ENCODE results near the gene GSDMA. TPM values are rescaled to one million over a fixed set of nuclear protein-coding genes. Genes with fewer than 3 reads are reported as not detected.

GSDMA gene
- total RNA-seq, 2 experiments from 2014 or later: 0.14 TPM; not detected in 1

GRCh38 chr17:39960524-39961041, 2.2 kb upstream of the GSDMA start:
- H3K36me3 ChIP-seq (ENCODE audit: insufficient read depth, low read length): no peaks in the 10 kb centered on the region
- DNase-seq (no peak), ATAC-seq (ENCODE audit: poor library complexity) (no peak)
- Mint-ChIP-seq H3K27ac (no peak overlapping the region), H3K9me3 (no peaks in the 10 kb centered on the region), H3K4me1 (ENCODE audit: low read depth) (peaks cover 33% of the 10 kb centered on the region), H3K36me3 (ENCODE audit: low read depth) (no peaks in the 10 kb centered on the region), H3K27me3 (no peaks in the 10 kb centered on the region), H3K4me3 (no peak overlapping the region)
- H3K9me3 ChIP-seq (ENCODE audit: control insufficient read depth in 1 of 2, insufficient read depth in 1 of 2, low read length in 2 of 2): no peaks in the 10 kb centered on the region
- peaks cover 35% of the 10 kb centered on the region for H3K4me1 ChIP-seq (ENCODE audit: insufficient read depth, low read length)
- ChIA-PET POLR2A (interaction anchor here (3.2 kb wide), 1 partner anchor 20 kb away, joined by 25 read pairs; the partner anchor contains the start of gene PSMD3), CTCF (no interaction called here)
- H3K27ac ChIP-seq (ENCODE audit: low read depth in 1 of 2, low read length in 2 of 2): no peak overlapping the region
- H3K4me3 ChIP-seq (ENCODE audit: low read length): no peak overlapping the region
- intact Hi-C loops (cut with DNase I, micrococcal nuclease): loop anchor here (1.0 to 5.0 kb wide), 2 partner anchors 15 to 33 kb away; partner anchors contain the start of genes LRRC3C (in 1 of the 2) and ORMDL3 (in 1 of the 2)
- TF ChIP-seq CTCF (IDR thresholded peaks at IDR 0.05): no peak
- H3K27me3 ChIP-seq (ENCODE audit: control insufficient read depth in 1 of 2, insufficient read depth in 2 of 2, low read length in 2 of 2): no peaks in the 10 kb centered on the region

GRCh38 chr17:39963829-39964228, 1.0 kb downstream of the GSDMA start:
- peak in 13 of 14 experiments; percentile 16 to 68 (median 52) for DNase-seq
- CTCF ChIA-PET: interaction anchor here (1.6 to 2.2 kb wide), 2 partner anchors 16 to 227 kb away, joined by 4 to 10 read pairs; partner anchors contain the start of gene PSMD3
- H3K36me3 Mint-ChIP-seq (ENCODE audit: low read depth): no peaks in the 10 kb centered on the region
- Histone ChIP-seq H3K36me3 (ENCODE audit: insufficient read depth, low read length) (no peaks in the 10 kb centered on the region), H3K27ac (ENCODE audit: low read depth in 1 of 2, low read length in 2 of 2) (no peak overlapping the region), H3K4me1 (ENCODE audit: insufficient read depth, low read length) (peaks cover 38% of the 10 kb centered on the region), H3K4me3 (ENCODE audit: low read length) (no peak overlapping the region), H3K9me3 (ENCODE audit: control insufficient read depth in 1 of 2, insufficient read depth in 1 of 2, low read length in 2 of 2) (no peaks in the 10 kb centered on the region), H3K27me3 (ENCODE audit: control insufficient read depth in 1 of 2, insufficient read depth in 2 of 2, low read length in 2 of 2) (no peaks in the 10 kb centered on the region)
- TF ChIP-seq CTCF (IDR thresholded peaks at IDR 0.05): no peak
- intact Hi-C loops (cut with DNase I, micrococcal nuclease): loop anchor here in 1 of 2 experiments (1.0 to 5.0 kb wide), 2 partner anchors 16 to 37 kb away; partner anchors contain the start of genes LRRC3C, ORMDL3 and PSMD3
- H3K27ac Mint-ChIP-seq: peak overlapping the region; percentile 30
- H3K9me3 Mint-ChIP-seq: no peaks in the 10 kb centered on the region
- peaks cover 37% of the 10 kb centered on the region for H3K4me1 Mint-ChIP-seq (ENCODE audit: low read depth)
- POLR2A ChIA-PET: interaction anchor here (2.6 kb wide), 1 partner anchor 17 kb away, joined by 16 read pairs; the partner anchor contains the start of gene PSMD3
- peak; percentile 71 for ATAC-seq (ENCODE audit: poor library complexity)
- H3K27me3 Mint-ChIP-seq: no peaks in the 10 kb centered on the region
- H3K4me3 Mint-ChIP-seq: no peak overlapping the region

GRCh38 chr17:39965017-39965699, 2.4 kb downstream of the GSDMA start:
- H3K27me3 ChIP-seq (ENCODE audit: control insufficient read depth in 1 of 2, insufficient read depth in 2 of 2, low read length in 2 of 2): no peaks in the 10 kb centered on the region
- no peak for DNase-seq
- no peak for TF ChIP-seq CTCF (IDR thresholded peaks at IDR 0.05)
- H3K27ac ChIP-seq (ENCODE audit: low read depth in 1 of 2, low read length in 2 of 2): no peak overlapping the region
- Mint-ChIP-seq H3K4me3 (no peak overlapping the region), H3K9me3 (no peaks in the 10 kb centered on the region), H3K27ac (no peak overlapping the region), H3K36me3 (ENCODE audit: low read depth) (no peaks in the 10 kb centered on the region), H3K4me1 (ENCODE audit: low read depth) (peaks cover 33% of the 10 kb centered on the region), H3K27me3 (peaks cover 10% of the 10 kb centered on the region)
- CTCF ChIA-PET: interaction anchor here (2.2 kb wide), 1 partner anchor 15 kb away, joined by 10 read pairs; the partner anchor contains the start of gene PSMD3
- H3K4me1 ChIP-seq (ENCODE audit: insufficient read depth, low read length): peaks cover 33% of the 10 kb centered on the region
- H3K36me3 ChIP-seq (ENCODE audit: insufficient read depth, low read length): no peaks in the 10 kb centered on the region
- POLR2A ChIA-PET: interaction anchor here (2.6 kb wide), 1 partner anchor 15 kb away, joined by 16 read pairs; the partner anchor contains the start of gene PSMD3
- no peak for ATAC-seq (ENCODE audit: poor library complexity)
- intact Hi-C loops (cut with DNase I, micrococcal nuclease): no loop called here
- H3K9me3 ChIP-seq (ENCODE audit: control insufficient read depth in 1 of 2, insufficient read depth in 1 of 2, low read length in 2 of 2): no peaks in the 10 kb centered on the region
- no peak overlapping the region for H3K4me3 ChIP-seq (ENCODE audit: low read length)

Measured in CD4-positive, alpha-beta T cell (primary cell).